GM23338 (cell line): Measurements from ENCODE around the gene GPC6. TPM values are rescaled to one million over a fixed set of nuclear protein-coding genes. Genes with fewer than 3 reads are reported as not detected.

Source experiments
- ATAC-seq: fragments of 200-7000 bp; cut with Tn5 transposase; 3 replicates; pipeline ENCODE4 v1.9.1; 2020
- DNase-seq: peaks from one replicate; pipeline ENCODE4 v3.0.0-alpha.2; 2015; ENCODE audit warnings: low spot score
- H2AFZ ChIP-seq: fragments of 200-600 bp; sonication (generic); 2 replicates; pipeline ENCODE4 v1.8.0; 2016; ENCODE audit warnings: antibody characterized with exemption, mild to moderate bottlenecking, moderate library complexity
- H3F3A ChIP-seq: fragments of 200-600 bp; sonication (generic); replicated peaks from 2 replicates; pipeline ENCODE4 v1.8.0; 2017; ENCODE audit warnings: antibody characterized with exemption, mixed run types, low read depth
- H3K27ac ChIP-seq: fragments of 200-600 bp; sonication (generic); 2 replicates; pipeline ENCODE4 v1.6.1; 2016; ENCODE audit warnings: low read depth
- H3K27me3 ChIP-seq: fragments of 200-600 bp; sonication (generic); 2 replicates; pipeline ENCODE4 v1.8.0; 2016; ENCODE audit warnings: mild to moderate bottlenecking, mixed run types, moderate library complexity; ENCODE audit not compliant: insufficient read depth
- H3K36me3 ChIP-seq: fragments of 200-600 bp; sonication (generic); 2 replicates; pipeline ENCODE4 v1.8.0; 2016; ENCODE audit warnings: mild to moderate bottlenecking; ENCODE audit not compliant: insufficient read depth
- H3K4me1 ChIP-seq: fragments of 200-600 bp; sonication (generic); 2 replicates; pipeline ENCODE4 v1.8.0; 2016; ENCODE audit warnings: mild to moderate bottlenecking, moderate library complexity; ENCODE audit not compliant: insufficient read depth
- H3K4me2 ChIP-seq: fragments of 200-600 bp; sonication (generic); 2 replicates; pipeline ENCODE4 v1.7.1; 2017; ENCODE audit warnings: mixed run types
- H3K4me3 ChIP-seq: fragments of 200-600 bp; sonication (generic); 2 replicates; pipeline ENCODE4 v1.6.1; 2016; ENCODE audit warnings: mixed run types
- H3K79me2 ChIP-seq: fragments of 200-600 bp; sonication (generic); replicated peaks from 2 replicates; pipeline ENCODE4 v1.8.0; 2017; ENCODE audit warnings: mild to moderate bottlenecking; ENCODE audit not compliant: insufficient read depth
- H3K9me2 ChIP-seq: fragments of 200-600 bp; sonication (generic); 2 replicates; pipeline ENCODE4 v1.8.0; 2017; ENCODE audit not compliant: insufficient read depth
- H4K20me1 ChIP-seq: fragments of 200-600 bp; sonication (generic); replicated peaks from 2 replicates; pipeline ENCODE4 v1.8.0; 2017; ENCODE audit warnings: mild to moderate bottlenecking; ENCODE audit not compliant: insufficient read depth
- H3K27ac Mint-ChIP-seq: 2 replicates; pipeline ENCODE4 v1.8.0; 2020; ENCODE audit warnings: inconsistent platforms, mild to moderate bottlenecking, moderate library complexity, mixed read lengths
- H3K27me3 Mint-ChIP-seq: 3 replicates; pipeline ENCODE4 v1.8.0; 2022; ENCODE audit warnings: low read depth, mild to moderate bottlenecking, moderate library complexity, mixed read lengths, inconsistent platforms; ENCODE audit not compliant: insufficient read depth, poor library complexity
- H3K36me3 Mint-ChIP-seq: 3 replicates; pipeline ENCODE4 v1.8.0; 2021; ENCODE audit warnings: low read depth, mild to moderate bottlenecking, inconsistent platforms, moderate library complexity, mixed read lengths
- H3K4me1 Mint-ChIP-seq: 3 replicates; pipeline ENCODE4 v1.8.0; 2020; ENCODE audit warnings: mild to moderate bottlenecking, inconsistent platforms, mixed read lengths
- H3K4me3 Mint-ChIP-seq: 3 replicates; pipeline ENCODE4 v1.8.0; 2021; ENCODE audit warnings: moderate library complexity, mild to moderate bottlenecking, inconsistent platforms, mixed read lengths
- H3K9me3 Mint-ChIP-seq: 3 replicates; pipeline ENCODE4 v1.8.0; 2020; ENCODE audit warnings: moderate library complexity, mild to moderate bottlenecking, inconsistent platforms, mixed read lengths
- CREB1 ChIP-seq: fragments of 250-450 bp; sonication (Bioruptor Pico); IDR thresholded peaks from 2 replicates; pipeline ENCODE4 v1.5.0; 2020; ENCODE audit warnings: low read depth, mild to moderate bottlenecking, moderate library complexity
- CTCF ChIP-seq, 2 experiments: fragments of 200-600 bp in 1 of 2; sonication (generic) in 1 of 2; conservative IDR thresholded peaks; 2 replicates each; pipeline versions ENCODE4 v1.5.1 to v1.6.1; 2016 to 2017; ENCODE audit warnings: antibody characterized with exemption in 2 of 2, low read depth in 2 of 2, mild to moderate bottlenecking in 2 of 2, moderate library complexity in 1 of 2
- STAT1 ChIP-seq: IDR thresholded peaks from one replicate; pipeline ENCODE4 v1.6.1; 2016; ENCODE audit warnings: antibody characterized with exemption; ENCODE audit not compliant: unreplicated experiment
- ZNF114 ChIP-seq: fragments of 250-450 bp; sonication (Bioruptor Pico); IDR thresholded peaks from 2 replicates; pipeline ENCODE4 v1.5.0; 2020; ENCODE audit warnings: mild to moderate bottlenecking, moderate library complexity
- ZNF462 ChIP-seq: fragments of 250-450 bp; sonication (Bioruptor Pico); IDR thresholded peaks from 2 replicates; pipeline ENCODE4 v1.5.0; 2020; ENCODE audit warnings: mild to moderate bottlenecking, moderate library complexity
- polyA plus RNA-seq: library from polyadenylated mRNA; unstranded; fragments of >200 nt; fragmentation: Nextera tagmentation; extraction: Ambion mirVana; gene quantifications from 2 replicates; pipeline ENCODE4 v1.2.1, GENCODE V29; 2016
- total RNA-seq: library from RNA; depleted of rRNA; stranded (reverse); fragments of >200 nt; shearing (Covaris generic); gene quantifications from 2 replicates; pipeline ENCODE4 v1.2.3, GENCODE V29; 2014

Gene GPC6
- total and polyA plus RNA-seq, 2 experiments from 2014 or later, result 6.4 to 28.6 TPM

- H2AFZ ChIP-seq, result no peak overlapping the region
- H3F3A ChIP-seq, result no peaks in the 10 kb centered on the region
- no peaks in the 10 kb centered on the region for H3K9me3 Mint-ChIP-seq
- no peak overlapping the region for H3K27ac Mint-ChIP-seq
- H3K36me3 ChIP-seq, result no peaks in the 10 kb centered on the region
- H3K27me3 ChIP-seq, result no peaks in the 10 kb centered on the region
- no peak overlapping the region for H3K4me2 ChIP-seq
- peaks cover 35% of the 10 kb centered on the region for H3K4me1 ChIP-seq
- H3K79me2 ChIP-seq, result peaks cover 12% of the 10 kb centered on the region
- no peak overlapping the region for H3K4me3 Mint-ChIP-seq
- H3K4me3 ChIP-seq, result no peak overlapping the region
- no peak for TF ChIP-seq STAT1
- TF ChIP-seq ZNF114 (CRISPR knock-in tag), result peak; percentile 78; the same call in 1 of the 2 replicates
- ATAC-seq (no peak), DNase-seq (no peak)
- no peaks in the 10 kb centered on the region for H3K9me2 ChIP-seq
- H3K27ac ChIP-seq, result no peak overlapping the region
- H4K20me1 ChIP-seq, result no peaks in the 10 kb centered on the region
- peaks cover 2% of the 10 kb centered on the region for H3K27me3 Mint-ChIP-seq
- H3K36me3 Mint-ChIP-seq, result no peaks in the 10 kb centered on the region
- peaks cover 32% of the 10 kb centered on the region for H3K4me1 Mint-ChIP-seq
Measured at GRCh38 chr13:93418398-93418797, 191.8 kb downstream of the GPC6 start.

- peak; percentile 77 for ATAC-seq
- no peak overlapping the region; the same call in 2 of the 3 replicates for H3K4me3 Mint-ChIP-seq
- DNase-seq, result no peak
- H3K27me3 ChIP-seq, result no peaks in the 10 kb centered on the region
- no peaks in the 10 kb centered on the region for H3K9me3 Mint-ChIP-seq
- no peak overlapping the region for H2AFZ ChIP-seq
- H3K79me2 ChIP-seq, result peaks cover 12% of the 10 kb centered on the region
- H3F3A ChIP-seq, result no peaks in the 10 kb centered on the region
- TF ChIP-seq ZNF462 (CRISPR knock-in tag) (peak; percentile 99), CTCF (conservative IDR thresholded peaks at IDR 0.05; ENCODE audit: low read depth in 2 of 2) (no peak), CREB1 (peak; percentile 23; the same call in 1 of the 2 replicates)
- peaks cover 19% of the 10 kb centered on the region for H3K4me1 Mint-ChIP-seq
- no peaks in the 10 kb centered on the region for H3K9me2 ChIP-seq
- peak overlapping the region; percentile 6; the same call in 1 of the 2 replicates for H3K4me2 ChIP-seq
- H3K27ac ChIP-seq, result no peak overlapping the region
- H3K4me1 ChIP-seq, result peaks cover 25% of the 10 kb centered on the region
- no peak overlapping the region for H3K27ac Mint-ChIP-seq
- H4K20me1 ChIP-seq, result no peaks in the 10 kb centered on the region
- peaks cover 2% of the 10 kb centered on the region for H3K27me3 Mint-ChIP-seq
- H3K36me3 Mint-ChIP-seq, result no peaks in the 10 kb centered on the region
- no peak overlapping the region for H3K4me3 ChIP-seq
- H3K36me3 ChIP-seq, result no peaks in the 10 kb centered on the region
Measured at GRCh38 chr13:93420206-93420605, 193.6 kb downstream of the GPC6 start.
